Activated CD4-positive, CD25-positive, alpha-beta regulatory T cell treated with anti-CD3 and anti-CD28 coated beads, Interleukin-2, amount 50 U/mL, for 24 hours (primary cell): ENCODE measurements around the gene RAD21L1.
"Not testable (repeated sequence)": the region's sequence is repeated elsewhere in the genome, so short reads cannot be mapped to it uniquely, and the experiment has no call there.

ENCODE experiments used
- ATAC-seq, 2 donors: fragments of 150-1000 bp; cut with Tn5 transposase; one replicate each; pipeline ENCODE4 v1.10.0; 2021; ENCODE audit warnings: mild to moderate bottlenecking in 1 of 2, moderate library complexity in 1 of 2

RAD21L1 gene

GRCh38 chr20:1199964-1200363 lies 25.9 kb upstream of the RAD21L1 start:
- no peak for ATAC-seq

GRCh38 chr20:1202762-1203504 lies 22.9 kb upstream of the RAD21L1 start, which contains the start of gene C20orf202:
Gene C20orf202, plus strand, starts transcription at chr20:1203454. Its CDS starts 132 bp downstream, at chr20:1203586.
- ATAC-seq, result no peak

- no peak for ATAC-seq
Observed at GRCh38 chr20:1203630-1204029, 22.2 kb upstream of the RAD21L1 start.

- ATAC-seq, result no peak
Observed at GRCh38 chr20:1204113-1204512, 21.7 kb upstream of the RAD21L1 start.

GRCh38 chr20:1204576-1204975 lies 21.3 kb upstream of the RAD21L1 start:
- no peak for ATAC-seq

GRCh38 chr20:1205802-1206201 lies 20.0 kb upstream of the RAD21L1 start:
- ATAC-seq, result no peak

- no peak for ATAC-seq
Observed at GRCh38 chr20:1206366-1207148, 19.3 kb upstream of the RAD21L1 start.

GRCh38 chr20:1207293-1207878 lies 18.5 kb upstream of the RAD21L1 start:
- no peak for ATAC-seq

GRCh38 chr20:1209447-1210387 lies 16.1 kb upstream of the RAD21L1 start:
- ATAC-seq, result peak; percentile 52 to 53

GRCh38 chr20:1210501-1210900 lies 15.3 kb upstream of the RAD21L1 start:
- ATAC-seq, result no peak

- ATAC-seq, result no peak
Observed at GRCh38 chr20:1212023-1212422, 13.8 kb upstream of the RAD21L1 start.

GRCh38 chr20:1212607-1213396 lies 13.0 kb upstream of the RAD21L1 start:
- ATAC-seq, result peak; percentile 61 to 64

- peak in 1 of 2 donors; percentile 6 for ATAC-seq
Observed at GRCh38 chr20:1214838-1215261, 11.0 kb upstream of the RAD21L1 start.

- peak; percentile 85 to 86 for ATAC-seq
Observed at GRCh38 chr20:1215386-1216170, 10.3 kb upstream of the RAD21L1 start.

- ATAC-seq, result not testable (repeated sequence)
Observed at GRCh38 chr20:1216527-1217427, 9.1 kb upstream of the RAD21L1 start.

GRCh38 chr20:1222750-1223149 lies 3.1 kb upstream of the RAD21L1 start:
- ATAC-seq, result not testable (repeated sequence)

GRCh38 chr20:1224205-1224890 lies 1.5 kb upstream of the RAD21L1 start:
- no peak for ATAC-seq

GRCh38 chr20:1225263-1225782 lies 521 bp upstream of the RAD21L1 start:
- ATAC-seq, result peak; percentile 27 to 44

- no peak for ATAC-seq
Observed at GRCh38 chr20:1229541-1229940, 3.7 kb downstream of the RAD21L1 start.
